GM23338 (cell line): ENCODE data around the gene PTGIS. TPM values are rescaled to one million over a fixed set of nuclear protein-coding genes. Genes with fewer than 3 reads are reported as not detected.

Experiments used
- ATAC-seq: fragments of 200-7000 bp; cut with Tn5 transposase; 3 replicates; pipeline ENCODE4 v1.9.1; 2020
- DNase-seq: peaks from one replicate; pipeline ENCODE4 v3.0.0-alpha.2; 2015; ENCODE audit warnings: low spot score
- H2AFZ ChIP-seq: fragments of 200-600 bp; sonication (generic); 2 replicates; pipeline ENCODE4 v1.8.0; 2016; ENCODE audit warnings: antibody characterized with exemption, mild to moderate bottlenecking, moderate library complexity
- H3F3A ChIP-seq: fragments of 200-600 bp; sonication (generic); replicated peaks from 2 replicates; pipeline ENCODE4 v1.8.0; 2017; ENCODE audit warnings: antibody characterized with exemption, mixed run types, low read depth
- H3K27ac ChIP-seq: fragments of 200-600 bp; sonication (generic); 2 replicates; pipeline ENCODE4 v1.6.1; 2016; ENCODE audit warnings: low read depth
- H3K27me3 ChIP-seq: fragments of 200-600 bp; sonication (generic); 2 replicates; pipeline ENCODE4 v1.8.0; 2016; ENCODE audit warnings: mild to moderate bottlenecking, mixed run types, moderate library complexity; ENCODE audit not compliant: insufficient read depth
- H3K36me3 ChIP-seq: fragments of 200-600 bp; sonication (generic); 2 replicates; pipeline ENCODE4 v1.8.0; 2016; ENCODE audit warnings: mild to moderate bottlenecking; ENCODE audit not compliant: insufficient read depth
- H3K4me1 ChIP-seq: fragments of 200-600 bp; sonication (generic); 2 replicates; pipeline ENCODE4 v1.8.0; 2016; ENCODE audit warnings: mild to moderate bottlenecking, moderate library complexity; ENCODE audit not compliant: insufficient read depth
- H3K4me2 ChIP-seq: fragments of 200-600 bp; sonication (generic); 2 replicates; pipeline ENCODE4 v1.7.1; 2017; ENCODE audit warnings: mixed run types
- H3K4me3 ChIP-seq: fragments of 200-600 bp; sonication (generic); 2 replicates; pipeline ENCODE4 v1.6.1; 2016; ENCODE audit warnings: mixed run types
- H3K79me2 ChIP-seq: fragments of 200-600 bp; sonication (generic); replicated peaks from 2 replicates; pipeline ENCODE4 v1.8.0; 2017; ENCODE audit warnings: mild to moderate bottlenecking; ENCODE audit not compliant: insufficient read depth
- H3K9me2 ChIP-seq: fragments of 200-600 bp; sonication (generic); 2 replicates; pipeline ENCODE4 v1.8.0; 2017; ENCODE audit not compliant: insufficient read depth
- H4K20me1 ChIP-seq: fragments of 200-600 bp; sonication (generic); replicated peaks from 2 replicates; pipeline ENCODE4 v1.8.0; 2017; ENCODE audit warnings: mild to moderate bottlenecking; ENCODE audit not compliant: insufficient read depth
- H3K27ac Mint-ChIP-seq: 2 replicates; pipeline ENCODE4 v1.8.0; 2020; ENCODE audit warnings: inconsistent platforms, mild to moderate bottlenecking, moderate library complexity, mixed read lengths
- H3K27me3 Mint-ChIP-seq: 3 replicates; pipeline ENCODE4 v1.8.0; 2022; ENCODE audit warnings: low read depth, mild to moderate bottlenecking, moderate library complexity, mixed read lengths, inconsistent platforms; ENCODE audit not compliant: insufficient read depth, poor library complexity
- H3K36me3 Mint-ChIP-seq: 3 replicates; pipeline ENCODE4 v1.8.0; 2021; ENCODE audit warnings: low read depth, mild to moderate bottlenecking, inconsistent platforms, moderate library complexity, mixed read lengths
- H3K4me1 Mint-ChIP-seq: 3 replicates; pipeline ENCODE4 v1.8.0; 2020; ENCODE audit warnings: mild to moderate bottlenecking, inconsistent platforms, mixed read lengths
- H3K4me3 Mint-ChIP-seq: 3 replicates; pipeline ENCODE4 v1.8.0; 2021; ENCODE audit warnings: moderate library complexity, mild to moderate bottlenecking, inconsistent platforms, mixed read lengths
- H3K9me3 Mint-ChIP-seq: 3 replicates; pipeline ENCODE4 v1.8.0; 2020; ENCODE audit warnings: moderate library complexity, mild to moderate bottlenecking, inconsistent platforms, mixed read lengths
- EZH2phosphoT487 ChIP-seq: fragments of 200-600 bp; sonication (generic); IDR thresholded peaks from one replicate; pipeline ENCODE4 v1.8.1; 2018; ENCODE audit warnings: antibody characterized with exemption; ENCODE audit not compliant: unreplicated experiment
- STAT1 ChIP-seq: IDR thresholded peaks from one replicate; pipeline ENCODE4 v1.6.1; 2016; ENCODE audit warnings: antibody characterized with exemption; ENCODE audit not compliant: unreplicated experiment
- polyA plus RNA-seq: library from polyadenylated mRNA; unstranded; fragments of >200 nt; fragmentation: Nextera tagmentation; extraction: Ambion mirVana; gene quantifications from 2 replicates; pipeline ENCODE4 v1.2.1, GENCODE V29; 2016
- total RNA-seq: library from RNA; depleted of rRNA; stranded (reverse); fragments of >200 nt; shearing (Covaris generic); gene quantifications from 2 replicates; pipeline ENCODE4 v1.2.3, GENCODE V29; 2014
- TF ChIP-seq, protein P1 (sequence below): fragments of 250-450 bp; sonication (Bioruptor Pico); IDR thresholded peaks from 2 replicates; pipeline ENCODE4 v1.5.0; 2020; ENCODE audit warnings: mild to moderate bottlenecking, moderate library complexity

PTGIS gene
- total and polyA plus RNA-seq, 2 experiments from 2014 or later, result 6.6 to 28.7 TPM

GRCh38 chr20:49541733-49542513 lies 26.0 kb downstream of the PTGIS start (continued):
- TF ChIP-seq, protein P1, sequence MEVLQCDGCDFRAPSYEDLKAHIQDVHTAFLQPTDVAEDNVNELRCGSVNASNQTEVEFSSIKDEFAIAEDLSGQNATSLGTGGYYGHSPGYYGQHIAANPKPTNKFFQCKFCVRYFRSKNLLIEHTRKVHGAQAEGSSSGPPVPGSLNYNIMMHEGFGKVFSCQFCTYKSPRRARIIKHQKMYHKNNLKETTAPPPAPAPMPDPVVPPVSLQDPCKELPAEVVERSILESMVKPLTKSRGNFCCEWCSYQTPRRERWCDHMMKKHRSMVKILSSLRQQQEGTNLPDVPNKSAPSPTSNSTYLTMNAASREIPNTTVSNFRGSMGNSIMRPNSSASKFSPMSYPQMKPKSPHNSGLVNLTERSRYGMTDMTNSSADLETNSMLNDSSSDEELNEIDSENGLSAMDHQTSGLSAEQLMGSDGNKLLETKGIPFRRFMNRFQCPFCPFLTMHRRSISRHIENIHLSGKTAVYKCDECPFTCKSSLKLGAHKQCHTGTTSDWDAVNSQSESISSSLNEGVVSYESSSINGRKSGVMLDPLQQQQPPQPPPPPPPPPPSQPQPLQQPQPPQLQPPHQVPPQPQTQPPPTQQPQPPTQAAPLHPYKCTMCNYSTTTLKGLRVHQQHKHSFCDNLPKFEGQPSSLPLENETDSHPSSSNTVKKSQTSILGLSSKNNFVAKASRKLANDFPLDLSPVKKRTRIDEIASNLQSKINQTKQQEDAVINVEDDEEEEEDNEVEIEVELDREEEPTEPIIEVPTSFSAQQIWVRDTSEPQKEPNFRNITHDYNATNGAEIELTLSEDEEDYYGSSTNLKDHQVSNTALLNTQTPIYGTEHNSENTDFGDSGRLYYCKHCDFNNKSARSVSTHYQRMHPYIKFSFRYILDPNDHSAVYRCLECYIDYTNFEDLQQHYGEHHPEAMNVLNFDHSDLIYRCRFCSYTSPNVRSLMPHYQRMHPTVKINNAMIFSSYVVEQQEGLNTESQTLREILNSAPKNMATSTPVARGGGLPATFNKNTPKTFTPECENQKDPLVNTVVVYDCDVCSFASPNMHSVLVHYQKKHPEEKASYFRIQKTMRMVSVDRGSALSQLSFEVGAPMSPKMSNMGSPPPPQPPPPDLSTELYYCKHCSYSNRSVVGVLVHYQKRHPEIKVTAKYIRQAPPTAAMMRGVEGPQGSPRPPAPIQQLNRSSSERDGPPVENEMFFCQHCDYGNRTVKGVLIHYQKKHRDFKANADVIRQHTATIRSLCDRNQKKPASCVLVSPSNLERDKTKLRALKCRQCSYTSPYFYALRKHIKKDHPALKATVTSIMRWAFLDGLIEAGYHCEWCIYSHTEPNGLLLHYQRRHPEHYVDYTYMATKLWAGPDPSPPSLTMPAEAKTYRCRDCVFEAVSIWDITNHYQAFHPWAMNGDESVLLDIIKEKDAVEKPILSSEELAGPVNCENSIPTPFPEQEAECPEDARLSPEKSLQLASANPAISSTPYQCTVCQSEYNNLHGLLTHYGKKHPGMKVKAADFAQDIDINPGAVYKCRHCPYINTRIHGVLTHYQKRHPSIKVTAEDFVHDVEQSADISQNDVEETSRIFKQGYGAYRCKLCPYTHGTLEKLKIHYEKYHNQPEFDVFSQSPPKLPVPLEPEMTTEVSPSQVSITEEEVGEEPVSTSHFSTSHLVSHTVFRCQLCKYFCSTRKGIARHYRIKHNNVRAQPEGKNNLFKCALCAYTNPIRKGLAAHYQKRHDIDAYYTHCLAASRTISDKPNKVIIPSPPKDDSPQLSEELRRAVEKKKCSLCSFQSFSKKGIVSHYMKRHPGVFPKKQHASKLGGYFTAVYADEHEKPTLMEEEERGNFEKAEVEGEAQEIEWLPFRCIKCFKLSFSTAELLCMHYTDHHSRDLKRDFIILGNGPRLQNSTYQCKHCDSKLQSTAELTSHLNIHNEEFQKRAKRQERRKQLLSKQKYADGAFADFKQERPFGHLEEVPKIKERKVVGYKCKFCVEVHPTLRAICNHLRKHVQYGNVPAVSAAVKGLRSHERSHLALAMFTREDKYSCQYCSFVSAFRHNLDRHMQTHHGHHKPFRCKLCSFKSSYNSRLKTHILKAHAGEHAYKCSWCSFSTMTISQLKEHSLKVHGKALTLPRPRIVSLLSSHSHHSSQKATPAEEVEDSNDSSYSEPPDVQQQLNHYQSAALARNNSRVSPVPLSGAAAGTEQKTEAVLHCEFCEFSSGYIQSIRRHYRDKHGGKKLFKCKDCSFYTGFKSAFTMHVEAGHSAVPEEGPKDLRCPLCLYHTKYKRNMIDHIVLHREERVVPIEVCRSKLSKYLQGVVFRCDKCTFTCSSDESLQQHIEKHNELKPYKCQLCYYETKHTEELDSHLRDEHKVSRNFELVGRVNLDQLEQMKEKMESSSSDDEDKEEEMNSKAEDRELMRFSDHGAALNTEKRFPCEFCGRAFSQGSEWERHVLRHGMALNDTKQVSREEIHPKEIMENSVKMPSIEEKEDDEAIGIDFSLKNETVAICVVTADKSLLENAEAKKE (CRISPR knock-in tag), result no peak

DNA sequence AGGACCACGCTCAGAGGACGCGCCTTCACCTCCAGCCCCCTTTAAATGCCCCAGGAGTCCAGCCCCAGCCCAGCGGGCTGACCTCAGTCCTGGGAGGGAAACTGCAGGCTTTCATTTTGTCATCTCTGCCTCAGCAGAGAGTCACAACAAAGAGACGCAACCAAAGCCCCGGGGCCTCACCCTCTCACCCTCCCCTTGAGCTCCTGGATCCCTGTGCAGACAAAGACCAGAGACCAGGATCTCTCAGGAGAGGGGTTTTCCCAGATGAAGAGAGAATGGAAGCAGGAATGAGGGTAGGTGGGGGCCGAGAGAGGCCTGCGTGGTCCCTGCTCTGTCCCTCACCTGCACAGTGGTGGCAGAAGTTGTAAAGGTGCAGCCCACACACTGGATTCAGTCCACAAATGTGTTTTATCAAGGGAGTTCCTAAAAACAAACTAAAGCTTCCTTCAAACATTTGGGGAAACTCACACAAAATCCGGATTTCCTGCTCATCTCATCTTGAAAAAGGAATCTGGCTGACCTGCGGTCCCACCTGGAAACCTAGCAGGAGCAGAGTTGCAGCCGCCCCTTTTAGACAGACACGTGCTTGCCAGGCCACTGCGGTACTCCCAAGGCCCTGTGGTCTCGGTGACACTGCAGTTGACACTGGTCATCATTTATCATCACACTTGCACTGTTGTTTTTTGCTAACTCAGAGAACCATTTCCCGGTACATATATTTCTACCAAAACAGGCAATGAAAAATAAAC lies 27.1 kb downstream of the PTGIS start:
- no peaks in the 10 kb centered on the region for H3K9me2 ChIP-seq
- H3K27ac ChIP-seq, result no peak overlapping the region
- H3K9me3 Mint-ChIP-seq, result no peaks in the 10 kb centered on the region
- H2AFZ ChIP-seq, result no peak overlapping the region
- DNase-seq (no peak), ATAC-seq (no peak)
- no peak overlapping the region for H3K27ac Mint-ChIP-seq
- no peaks in the 10 kb centered on the region for H4K20me1 ChIP-seq
- no peak overlapping the region for H3K4me3 ChIP-seq
- no peaks in the 10 kb centered on the region for H3F3A ChIP-seq
- no peaks in the 10 kb centered on the region; the same call in 2 of the 3 replicates for H3K4me1 Mint-ChIP-seq
- no peaks in the 10 kb centered on the region for H3K27me3 ChIP-seq
- no peaks in the 10 kb centered on the region for H3K79me2 ChIP-seq
- H3K4me2 ChIP-seq, result no peak overlapping the region
- peaks cover 64% of the 10 kb centered on the region for H3K36me3 Mint-ChIP-seq
- H3K4me3 Mint-ChIP-seq, result no peak overlapping the region
- H3K27me3 Mint-ChIP-seq, result peaks cover 7% of the 10 kb centered on the region
- peaks cover 2% of the 10 kb centered on the region; the same call in 1 of the 2 replicates for H3K36me3 ChIP-seq
- H3K4me1 ChIP-seq, result no peaks in the 10 kb centered on the region
- TF ChIP-seq STAT1 (no peak), EZH2phosphoT487 (no peak)
- TF ChIP-seq, protein P1 (CRISPR knock-in tag), result no peak
